HG03575 (cell line): Measurements from ENCODE around the gene EFR3B.

Source experiments
- ATAC-seq: cut with Tn5 transposase; IDR thresholded peaks from one replicate; pipeline ENCODE4 v1.9.1; 2021; ENCODE audit not compliant: unreplicated experiment, insufficient number of reproducible peaks, low FRiP score; ENCODE audit errors: extremely low read depth

EFR3B gene

GRCh38 chr2:25063876-25064660 lies 22.2 kb downstream of the EFR3B start:
- ATAC-seq = no peak

- no peak for ATAC-seq
Measured at GRCh38 chr2:25065768-25066167, 23.9 kb downstream of the EFR3B start.

GRCh38 chr2:25066455-25066854 lies 24.6 kb downstream of the EFR3B start:
- ATAC-seq = no peak

GRCh38 chr2:25068217-25068616 lies 26.3 kb downstream of the EFR3B start:
- no peak for ATAC-seq

GRCh38 chr2:25071966-25072365 lies 30.1 kb downstream of the EFR3B start:
- no peak for ATAC-seq

GRCh38 chr2:25072606-25073005 lies 30.7 kb downstream of the EFR3B start:
- ATAC-seq = no peak

- no peak for ATAC-seq
Measured at GRCh38 chr2:25073025-25073424, 31.1 kb downstream of the EFR3B start.

GRCh38 chr2:25073914-25074313 lies 32.0 kb downstream of the EFR3B start:
- no peak for ATAC-seq

- no peak for ATAC-seq
Measured at GRCh38 chr2:25074826-25075225, 33.0 kb downstream of the EFR3B start.

GRCh38 chr2:25076749-25077148 lies 34.9 kb downstream of the EFR3B start:
- ATAC-seq = no peak

GRCh38 chr2:25077789-25078169 lies 35.9 kb downstream of the EFR3B start:
- ATAC-seq = no peak

GRCh38 chr2:25078170-25079049 lies 36.5 kb downstream of the EFR3B start:
- ATAC-seq = no peak

GRCh38 chr2:25079050-25079635 lies 37.3 kb downstream of the EFR3B start:
- ATAC-seq = no peak

GRCh38 chr2:25081237-25081790 lies 39.4 kb downstream of the EFR3B start:
- no peak for ATAC-seq

GRCh38 chr2:25082002-25082622 lies 40.2 kb downstream of the EFR3B start:
- no peak for ATAC-seq

- ATAC-seq = no peak
Measured at GRCh38 chr2:25085761-25086560, 44.1 kb downstream of the EFR3B start.

- ATAC-seq = no peak
Measured at GRCh38 chr2:25088817-25089516, 47.1 kb downstream of the EFR3B start.
